Measurements from ENCODE around the gene IGSF9. TPM values are rescaled to one million over a fixed set of nuclear protein-coding genes. Genes with fewer than 3 reads are reported as not detected.

Gene IGSF9
- total RNA-seq, 1 donor from 2014 or later = 2.1 TPM

GRCh38 chr1:159923203-159924024 lies 22.0 kb downstream of the IGSF9 start:
- Histone ChIP-seq H3K27me3 (ENCODE audit: insufficient read depth, low read length) (no peaks in the 10 kb centered on the region), H3K4me1 (ENCODE audit: insufficient read depth, low read length) (peaks cover 36% of the 10 kb centered on the region), H3K4me2 (ENCODE audit: low read length) (peak overlapping the region; percentile 98), H3K9me3 (ENCODE audit: insufficient read depth, low read depth, low read length) (no peaks in the 10 kb centered on the region), H3K4me3 (ENCODE audit: insufficient read depth, low read depth, low read length) (peak overlapping the region; percentile 98), H4K20me1 (ENCODE audit: insufficient read depth, low read length) (peaks cover 56% of the 10 kb centered on the region), H3K9ac (ENCODE audit: low read length) (peak overlapping the region; percentile 99), H3K27ac (ENCODE audit: low read depth, low read length) (peak overlapping the region; percentile 100), H2AFZ (ENCODE audit: low read depth, low read length) (no peak overlapping the region), H3K36me3 (ENCODE audit: insufficient read depth, low read length) (peaks cover 25% of the 10 kb centered on the region), H3K79me2 (ENCODE audit: insufficient read depth, low read length) (peaks cover 73% of the 10 kb centered on the region)
- H3K27ac Mint-ChIP-seq (ENCODE audit: unreplicated experiment) = peak overlapping the region; percentile 99
- no peak for TF ChIP-seq EZH2 (IDR thresholded peaks at IDR 0.05; ENCODE audit: insufficient read depth, low read length)
- TF ChIP-seq CTCF (IDR thresholded peaks at IDR 0.05; ENCODE audit: insufficient read depth, low read depth, low read length) = no peak
- H3K27me3 Mint-ChIP-seq (ENCODE audit: low read depth, unreplicated experiment) = no peaks in the 10 kb centered on the region
- DNase-seq (ENCODE audit: low read depth) = peak; percentile 85
- peaks cover 14% of the 10 kb centered on the region for H3K36me3 Mint-ChIP-seq (ENCODE audit: low read depth, unreplicated experiment)
- no peak for FAIRE-seq
- no peaks in the 10 kb centered on the region for H3K9me3 Mint-ChIP-seq (ENCODE audit: unreplicated experiment)
- H3K4me3 Mint-ChIP-seq (ENCODE audit: unreplicated experiment) = peak overlapping the region; percentile 90
- H3K4me1 Mint-ChIP-seq (ENCODE audit: low read depth, unreplicated experiment) = peaks cover 40% of the 10 kb centered on the region

- peak overlapping the region; percentile 99 for H3K9ac ChIP-seq (ENCODE audit: low read length)
Measured at GRCh38 chr1:159922511-159923202, 22.8 kb downstream of the IGSF9 start.

More at GRCh38 chr1:159922511-159923202, 22.8 kb downstream of the IGSF9 start:
- no peaks in the 10 kb centered on the region for H3K9me3 ChIP-seq (ENCODE audit: insufficient read depth, low read depth, low read length)
- no peaks in the 10 kb centered on the region for H3K27me3 ChIP-seq (ENCODE audit: insufficient read depth, low read length)
- peaks cover 21% of the 10 kb centered on the region for H3K36me3 Mint-ChIP-seq (ENCODE audit: low read depth, unreplicated experiment)
- DNase-seq (ENCODE audit: low read depth) (no peak), FAIRE-seq (no peak)
- peaks cover 26% of the 10 kb centered on the region for H3K36me3 ChIP-seq (ENCODE audit: insufficient read depth, low read length)
- TF ChIP-seq EZH2 (IDR thresholded peaks at IDR 0.05; ENCODE audit: insufficient read depth, low read length) (no peak), CTCF (IDR thresholded peaks at IDR 0.05; ENCODE audit: insufficient read depth, low read depth, low read length) (no peak)
- H3K4me3 ChIP-seq (ENCODE audit: insufficient read depth, low read depth, low read length) = peak overlapping the region; percentile 98
- H3K4me3 Mint-ChIP-seq (ENCODE audit: unreplicated experiment) = peak overlapping the region; percentile 90
- no peaks in the 10 kb centered on the region for H3K27me3 Mint-ChIP-seq (ENCODE audit: low read depth, unreplicated experiment)
- H3K79me2 ChIP-seq (ENCODE audit: insufficient read depth, low read length) = peaks cover 76% of the 10 kb centered on the region
- peak overlapping the region; percentile 100 for H3K27ac ChIP-seq (ENCODE audit: low read depth, low read length)
- H3K4me2 ChIP-seq (ENCODE audit: low read length) = peak overlapping the region; percentile 98
- H2AFZ ChIP-seq (ENCODE audit: low read depth, low read length) = no peak overlapping the region
- H3K9me3 Mint-ChIP-seq (ENCODE audit: unreplicated experiment) = no peaks in the 10 kb centered on the region
- H3K4me1 ChIP-seq (ENCODE audit: insufficient read depth, low read length) = peaks cover 41% of the 10 kb centered on the region
- peaks cover 61% of the 10 kb centered on the region for H4K20me1 ChIP-seq (ENCODE audit: insufficient read depth, low read length)
- H3K4me1 Mint-ChIP-seq (ENCODE audit: low read depth, unreplicated experiment) = peaks cover 45% of the 10 kb centered on the region
- H3K27ac Mint-ChIP-seq (ENCODE audit: unreplicated experiment) = peak overlapping the region; percentile 99
